Small intestine (tissue), 7 donors: ENCODE data around the gene DHRS1. TPM values are rescaled to one million over a fixed set of nuclear protein-coding genes. Genes with fewer than 3 reads are reported as not detected.

Experiments
- DNase-seq, 2 donors: peaks; one replicate each; pipeline versions ENCODE4 v3.0.0 to v3.0.0-alpha.2; 2013
- FAIRE-seq: peaks from 2 replicates; lab custom pipeline; 2012; peaks lifted over from hg19 to GRCh38; lab: Jason Lieb, UNC
- H3K27ac ChIP-seq, 3 donors: one replicate each; pipeline ENCODE4 v1.5.1; 2013; ENCODE audit warnings: low read length in 2 of 3, mild to moderate bottlenecking in 2 of 3, control low read depth in 1 of 3, inconsistent platforms in 1 of 3, low read depth in 1 of 3, moderate library complexity in 1 of 3
- H3K27me3 ChIP-seq, 3 donors: one replicate each; pipeline ENCODE4 v1.6.1; 2013; ENCODE audit warnings: low read length in 3 of 3, inconsistent platforms in 1 of 3; ENCODE audit not compliant: control insufficient read depth in 3 of 3, insufficient read depth in 3 of 3
- H3K36me3 ChIP-seq, 3 donors: one replicate each; pipeline ENCODE4 v1.6.1; 2013; ENCODE audit warnings: low read length in 3 of 3, inconsistent platforms in 1 of 3, low read depth in 1 of 3, mild to moderate bottlenecking in 1 of 3, moderate library complexity in 1 of 3; ENCODE audit not compliant: control insufficient read depth in 3 of 3, insufficient read depth in 2 of 3
- H3K4me1 ChIP-seq, 3 donors: one replicate each; pipeline ENCODE4 v1.6.1; 2013; ENCODE audit warnings: low read length in 2 of 3, inconsistent platforms in 1 of 3, low read depth in 1 of 3, mild to moderate bottlenecking in 1 of 3, moderate library complexity in 1 of 3; ENCODE audit not compliant: control insufficient read depth in 3 of 3, insufficient read depth in 2 of 3
- H3K4me3 ChIP-seq, 3 donors: one replicate each; pipeline ENCODE4 v1.5.1; 2013; ENCODE audit warnings: low read length in 3 of 3, control low read depth in 1 of 3, inconsistent platforms in 1 of 3, low read depth in 1 of 3, mild to moderate bottlenecking in 1 of 3, moderate library complexity in 1 of 3
- H3K9me3 ChIP-seq, 2 donors: one replicate each; pipeline ENCODE4 v1.6.1; 2013; ENCODE audit warnings: low read depth in 1 of 2, low read length in 1 of 2; ENCODE audit not compliant: control insufficient read depth in 2 of 2, insufficient read depth in 1 of 2
- WGBS, 3 donors: extraction: QIAGEN DNeasy Blood & Tissue Kit; methylation state at CpG; one replicate each; pipeline ENCODE4 v1.1.7; 2013; 5-methylcytosine and 5-hydroxymethylcytosine counted together
- polyA plus RNA-seq, 4 donors: library from polyadenylated mRNA; stranded (reverse) in 3 of 4; unstranded in 1 of 4; fragments of 200-250 nt in 3 of 4; fragments of 120-200 nt in 1 of 4; gene quantifications; one replicate each; pipeline versions ENCODE4 v1.2.1 to v1.2.3, GENCODE V29; 2013
- donor health status: healthy with polysubstance abuse.
- donor health status: control.
- donor health status: control.
- donor health status: Bipolar disorder and iron deficiency.
- donor health status: healthy.

DHRS1 gene
- polyA plus RNA-seq, 4 donors, result 45.2 to 95.7 (median 66.5) TPM

DNA sequence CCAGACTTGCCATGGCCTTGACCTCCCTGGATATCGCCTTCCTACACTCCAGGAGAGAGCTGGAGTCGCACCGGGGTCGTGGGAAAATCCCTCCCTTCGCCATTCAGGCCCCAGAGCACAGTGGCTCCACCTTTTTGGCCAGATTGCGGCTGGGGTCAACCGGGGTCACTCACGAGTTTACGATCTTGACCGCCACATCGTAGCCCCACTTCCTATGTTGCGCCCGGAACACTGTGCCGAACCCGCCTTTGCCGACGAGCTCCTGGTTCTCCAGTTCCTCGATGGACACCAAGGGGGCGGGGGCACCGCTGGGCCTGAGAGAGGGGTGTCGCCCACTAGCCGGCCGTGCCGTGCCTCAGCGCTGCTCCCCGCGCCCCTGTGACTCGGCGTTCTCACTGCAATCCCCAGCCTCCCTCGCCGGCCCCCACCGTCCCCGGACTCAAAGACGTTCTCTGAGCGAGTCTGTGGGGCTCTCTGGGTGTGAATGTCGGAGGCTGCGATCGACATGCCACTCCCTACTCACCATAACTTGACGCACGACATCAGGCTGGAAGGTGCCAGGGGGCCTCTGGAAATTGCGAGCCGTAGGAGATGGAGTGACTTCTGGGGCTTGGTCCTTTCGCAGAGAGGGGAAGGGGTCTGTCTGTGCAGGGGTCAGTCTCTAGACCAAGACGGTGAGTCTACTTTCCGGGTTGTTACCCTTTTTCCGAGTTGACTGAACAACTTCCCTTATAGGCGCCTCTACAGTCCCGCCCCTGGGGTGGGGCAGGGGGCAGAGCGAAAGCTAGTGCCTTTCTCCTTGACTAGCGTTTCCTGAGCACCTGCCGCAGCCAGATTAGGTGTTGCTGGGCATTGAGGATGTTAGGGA, 39.9 kb upstream of the DHRS1 start, which contains the start of gene RIPK3:
Gene RIPK3 (minus strand): TSS at position 708 of the 868 bp plus-strand sequence. CDS start 165 bp downstream, at position 543.
- Histone ChIP-seq H3K4me1 (peaks cover 4 to 21% (median 10%) of the 10 kb centered on the region in 3 donors), H3K4me3 (peak within 1 kb of the TSS; percentile 54 to 91 (median 62)), H3K27me3 (peaks cover 0 to 21% (median 0%) of the 10 kb centered on the region in 3 donors), H3K36me3 (peaks cover 0 to 32% (median 7%) of the 10 kb centered on the region in 3 donors), H3K27ac (peak within 1 kb of the TSS; percentile 44 to 82 (median 62)), H3K9me3 (no peaks in the 10 kb centered on the region)
- peak; percentile 91 to 92 for DNase-seq
- WGBS, 3 donors, result 1 to 7% (median 4%) methylated on average over 51 of the region's 51 CpGs
- FAIRE-seq, result no peak

DNA sequence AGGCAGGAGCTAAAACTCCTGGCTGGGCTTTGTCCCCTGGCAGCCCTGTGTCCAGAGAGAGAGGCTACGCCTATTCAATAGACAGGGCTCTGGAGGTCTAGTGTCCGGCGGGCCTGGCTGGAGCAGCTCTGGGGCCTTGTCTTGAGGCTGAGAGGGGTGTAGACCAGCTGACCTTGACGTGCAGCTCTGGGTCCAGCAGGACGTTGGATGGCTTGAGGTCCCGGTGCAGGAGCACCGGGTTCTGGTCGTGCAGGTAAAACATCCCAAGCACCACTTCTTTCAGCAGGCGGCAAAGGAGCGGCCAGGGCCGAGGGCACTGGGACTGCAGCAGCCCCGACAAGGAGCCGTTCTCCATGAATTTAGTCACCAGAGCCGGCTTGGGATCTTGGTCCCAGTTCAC, 39.3 kb upstream of the DHRS1 start:
- peaks cover 4 to 26% (median 17%) of the 10 kb centered on the region in 3 donors for H3K4me1 ChIP-seq
- H3K9me3 ChIP-seq, result no peaks in the 10 kb centered on the region
- 51 to 73% (median 58%) methylated on average over 14 of the region's 14 CpGs for WGBS, 3 donors
- peak overlapping the region in 1 of 3 donors; percentile 82 for H3K27ac ChIP-seq
- FAIRE-seq (no peak), DNase-seq (no peak)
- H3K4me3 ChIP-seq, result peak overlapping the region; percentile 54 to 91 (median 62)
- H3K27me3 ChIP-seq, result peaks cover 0 to 28% (median 0%) of the 10 kb centered on the region in 3 donors
- peaks cover 0 to 32% (median 7%) of the 10 kb centered on the region in 3 donors for H3K36me3 ChIP-seq

DNA sequence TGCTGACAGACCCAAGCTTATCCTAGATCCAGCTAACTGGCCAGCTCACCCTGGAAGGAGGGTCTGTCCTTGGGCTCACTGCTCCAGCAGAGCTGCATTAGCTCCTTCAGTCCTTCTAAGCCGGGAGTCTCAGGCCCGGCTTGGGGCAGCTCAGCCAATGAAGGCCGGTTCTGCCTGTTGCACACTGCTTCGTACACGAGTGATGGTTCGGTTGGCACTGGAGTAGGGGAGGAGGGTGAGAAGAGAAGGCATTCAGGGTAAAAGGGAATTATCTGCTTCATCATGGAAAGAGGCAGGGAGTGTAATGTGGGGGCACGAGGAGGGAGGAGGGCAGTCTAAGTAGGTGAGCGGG, 38.2 kb upstream of the DHRS1 start:
- Histone ChIP-seq H3K4me1 (peaks cover 4 to 31% (median 20%) of the 10 kb centered on the region in 3 donors), H3K4me3 (no peak overlapping the region), H3K27ac (no peak overlapping the region), H3K36me3 (peaks cover 0 to 32% (median 7%) of the 10 kb centered on the region in 3 donors), H3K9me3 (no peaks in the 10 kb centered on the region), H3K27me3 (peaks cover 0 to 37% (median 0%) of the 10 kb centered on the region in 3 donors)
- WGBS, 3 donors, result 91 to 93% (median 91%) methylated on average over 8 of the region's 8 CpGs
- no peak for FAIRE-seq
- DNase-seq, result no peak

DNA sequence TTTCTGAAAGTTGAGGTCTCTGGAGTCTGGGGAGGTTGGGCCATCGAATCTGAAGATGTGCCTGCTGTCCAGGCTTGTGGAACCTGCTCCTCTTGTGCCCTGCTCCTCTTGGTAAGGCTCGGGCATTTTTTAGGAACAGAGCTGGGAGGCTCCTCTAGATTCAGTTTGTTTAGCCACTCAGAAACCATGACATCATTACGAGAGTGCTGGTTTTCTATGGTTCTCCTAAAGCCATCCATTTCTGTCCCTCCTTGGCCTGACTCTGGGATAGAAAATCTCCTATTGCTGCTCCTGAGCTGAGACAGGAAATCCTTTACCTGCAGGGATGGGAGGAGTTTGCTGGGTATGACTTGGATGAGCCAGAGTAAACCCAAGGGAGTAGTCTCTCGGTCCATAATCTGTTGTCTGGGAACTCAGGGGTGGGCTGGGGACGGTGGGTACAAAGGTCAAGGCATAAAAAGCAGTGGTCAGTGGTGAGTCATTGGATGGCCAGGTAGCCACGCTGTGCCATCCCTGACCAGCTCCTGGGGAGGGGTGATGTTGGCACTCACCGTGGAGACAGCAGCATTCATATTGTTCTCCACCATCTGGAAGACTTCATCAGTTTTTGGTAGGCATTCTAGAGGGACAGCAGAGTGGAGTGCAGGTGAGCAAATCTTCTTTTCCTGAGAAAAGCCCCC, 37.7 kb upstream of the DHRS1 start:
- FAIRE-seq (no peak), DNase-seq (no peak)
- Histone ChIP-seq H3K27ac (no peak overlapping the region), H3K27me3 (peaks cover 0 to 43% (median 0%) of the 10 kb centered on the region in 3 donors), H3K36me3 (peaks cover 0 to 32% (median 7%) of the 10 kb centered on the region in 3 donors), H3K4me1 (peaks cover 4 to 36% (median 24%) of the 10 kb centered on the region in 3 donors), H3K9me3 (no peaks in the 10 kb centered on the region), H3K4me3 (no peak overlapping the region)
- 80 to 89% (median 81%) methylated on average over 7 of the region's 7 CpGs for WGBS, 3 donors

DNA sequence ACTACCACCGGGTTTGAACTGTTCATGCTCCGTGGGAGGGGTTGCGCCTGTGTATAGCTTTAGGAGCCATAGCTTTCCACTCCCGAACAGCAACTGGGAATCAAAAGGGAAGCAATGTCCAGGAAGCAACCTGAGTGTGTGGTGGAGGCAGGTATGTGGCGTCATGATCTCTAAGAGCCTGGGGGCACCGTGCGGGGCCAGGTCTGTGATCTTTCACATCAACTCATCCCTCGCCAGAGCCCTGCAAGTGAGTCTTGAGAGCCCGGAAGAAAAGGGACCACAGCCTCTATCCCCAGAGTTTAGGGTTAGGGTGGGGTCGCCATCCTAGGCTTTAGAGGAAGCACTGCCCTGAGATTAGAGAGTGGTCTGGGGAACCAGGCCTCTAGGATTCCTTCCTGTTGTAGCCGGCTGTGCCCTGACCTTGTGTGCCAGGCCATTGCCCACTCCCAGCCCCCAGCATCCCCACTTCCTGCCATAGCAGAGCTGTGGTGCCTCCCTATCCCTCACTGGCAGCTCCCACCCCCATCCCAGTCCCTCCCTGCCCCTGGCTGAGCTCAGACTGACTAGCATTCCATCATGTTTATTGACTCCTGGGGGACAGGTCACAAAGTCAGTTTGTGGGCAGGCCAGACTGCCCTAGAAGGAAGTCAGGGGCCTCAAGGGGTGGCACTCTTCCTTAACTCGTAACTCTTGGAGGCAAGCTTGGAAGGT, 36.0 kb upstream of the DHRS1 start:
- Histone ChIP-seq H3K9me3 (no peaks in the 10 kb centered on the region), H3K36me3 (peaks cover 0 to 32% (median 7%) of the 10 kb centered on the region in 3 donors), H3K4me1 (peaks cover 4 to 44% (median 24%) of the 10 kb centered on the region in 3 donors), H3K27me3 (peaks cover 0 to 55% (median 0%) of the 10 kb centered on the region in 3 donors), H3K4me3 (no peak overlapping the region), H3K27ac (peak overlapping the region in 1 of 3 donors; percentile 15)
- 78 to 81% (median 81%) methylated on average over 12 of the region's 12 CpGs for WGBS, 3 donors
- DNase-seq, result no peak
- FAIRE-seq, result no peak

DNA sequence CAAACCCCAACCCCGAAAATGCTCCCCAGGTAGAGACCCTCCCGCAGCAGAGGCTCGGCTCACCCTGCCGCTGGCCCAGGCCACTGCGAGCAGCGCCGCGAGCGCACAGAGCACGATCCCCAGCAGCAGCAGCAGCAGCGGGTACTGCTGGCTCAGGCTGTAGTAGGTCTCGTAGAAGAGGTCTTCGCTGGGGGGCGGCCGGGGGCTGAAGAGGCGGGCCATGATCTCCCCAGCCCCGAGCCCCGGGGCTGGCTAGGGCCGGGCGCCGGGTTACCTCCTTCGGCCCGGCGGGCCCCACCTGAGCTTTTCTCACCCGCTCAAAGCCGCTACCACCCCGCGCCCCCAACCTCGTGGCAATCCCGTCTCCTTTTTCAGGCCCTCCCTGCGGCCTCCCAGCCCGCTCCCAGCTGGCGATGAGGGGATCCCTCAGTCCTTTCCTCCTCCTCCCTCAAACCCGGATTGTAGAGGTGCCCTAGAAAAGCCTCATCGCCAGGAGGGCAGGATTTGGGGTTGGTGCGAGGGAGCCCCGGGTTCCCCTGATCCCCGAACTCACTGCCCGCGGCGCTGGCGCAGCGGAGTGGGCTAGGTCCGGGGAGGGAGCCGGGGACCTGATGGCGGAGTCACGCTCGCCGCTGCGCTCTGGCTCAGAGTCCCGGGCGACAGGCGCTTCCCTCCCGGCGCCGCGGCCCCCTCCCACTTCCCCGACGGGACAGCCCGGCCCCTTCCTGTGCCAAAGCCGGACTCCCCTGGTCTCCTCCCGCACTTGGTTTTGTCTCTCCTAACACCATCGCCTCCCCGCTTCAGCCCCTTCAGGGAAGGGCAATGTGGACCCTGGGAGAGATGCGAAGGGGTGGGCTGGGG, 35.1 kb upstream of the DHRS1 start, which contains the start of gene ADCY4:
Gene ADCY4 (minus strand): TSS at position 641 of the 861 bp plus-strand sequence. CDS start 419 bp downstream, at position 222.
- peaks cover 4 to 39% (median 24%) of the 10 kb centered on the region in 3 donors for H3K4me1 ChIP-seq
- WGBS, 3 donors, result 5 to 10% (median 6%) methylated on average over 44 to 65 of the region's 65 CpGs
- H3K27ac ChIP-seq, result peak within 1 kb of the TSS in 1 of 3 donors; percentile 69
- FAIRE-seq (no peak), DNase-seq (peak in 1 of 2 donors; percentile 39)
- peak within 1 kb of the TSS; percentile 16 to 34 (median 33) for H3K4me3 ChIP-seq
- H3K9me3 ChIP-seq, result no peaks in the 10 kb centered on the region
- peaks cover 0 to 32% (median 7%) of the 10 kb centered on the region in 3 donors for H3K36me3 ChIP-seq
- peaks cover 0 to 63% (median 0%) of the 10 kb centered on the region in 3 donors for H3K27me3 ChIP-seq

DNA sequence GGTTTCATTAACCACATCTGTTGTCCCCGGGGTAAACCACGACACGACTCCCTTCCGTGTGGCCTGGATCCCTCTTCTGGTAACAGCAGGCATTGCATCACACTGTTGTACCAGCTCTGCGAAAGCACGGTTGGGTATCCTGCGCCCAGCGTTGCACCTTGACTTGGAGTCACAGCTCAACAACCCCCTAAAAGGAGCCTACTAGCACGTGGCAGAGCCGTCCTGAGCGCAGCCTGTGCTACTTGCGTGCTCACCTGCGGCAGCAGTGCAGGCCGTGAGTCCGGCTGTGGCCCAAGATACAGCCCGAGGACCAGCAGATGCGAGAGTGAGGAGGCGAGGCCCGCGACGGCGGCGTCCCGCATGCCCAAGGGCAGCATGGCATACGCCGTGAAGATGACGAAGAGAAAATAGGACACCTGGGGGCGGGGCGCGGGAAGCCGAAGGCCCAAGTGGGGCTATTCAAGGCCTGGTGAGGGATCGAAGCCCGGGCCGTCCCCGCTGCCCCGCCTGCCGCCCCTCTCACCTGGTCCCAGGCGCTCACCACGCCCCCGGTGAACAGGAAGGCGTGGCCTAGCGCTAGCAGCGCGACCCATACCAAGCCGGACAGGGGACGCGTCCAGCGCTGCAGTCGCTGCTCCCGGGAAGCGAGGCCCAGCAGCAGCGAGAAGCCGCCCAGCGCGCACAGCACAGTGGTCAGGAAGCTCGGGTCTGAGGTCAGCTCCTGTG, 32.9 kb upstream of the DHRS1 start:
- H3K4me1 ChIP-seq, result peaks cover 0 to 33% (median 15%) of the 10 kb centered on the region in 3 donors
- peaks cover 0 to 59% (median 0%) of the 10 kb centered on the region in 3 donors for H3K27me3 ChIP-seq
- no peaks in the 10 kb centered on the region for H3K9me3 ChIP-seq
- DNase-seq (peak; percentile 84 to 88), FAIRE-seq (no peak)
- H3K4me3 ChIP-seq, result peak overlapping the region in 2 of 3 donors; percentile 34 to 35
- H3K27ac ChIP-seq, result peak overlapping the region in 1 of 3 donors; percentile 55
- 6 to 13% (median 7%) methylated on average over 53 to 56 of the region's 56 CpGs for WGBS, 3 donors
- H3K36me3 ChIP-seq, result peaks cover 0 to 18% (median 7%) of the 10 kb centered on the region in 3 donors
